Measurements from ENCODE around the gene MED26. TPM values are rescaled to one million over a fixed set of nuclear protein-coding genes. Genes with fewer than 3 reads are reported as not detected.

MED26 gene
- total RNA-seq, 2 experiments from 2014 or later: 15.3 to 16.6 TPM

- CTCF ChIA-PET: interaction anchor here (0.6 to 1.5 kb wide), 3 partner anchors 37 to 125 kb away, joined by 3 read pairs; partner anchors contain the start of gene SMIM7
- POLR2A ChIA-PET: interaction anchor here (0.6 kb wide), 1 partner anchor 182 kb away, joined by 5 read pairs; no protein-coding TSS in a partner anchor
Observed at GRCh38 chr19:16535381-16535780, 92.6 kb downstream of the MED26 start.

- ChIA-PET CTCF (no interaction called here), POLR2A (interaction anchor here (0.6 kb wide), 1 partner anchor 113 kb away, joined by 3 read pairs; no protein-coding TSS in a partner anchor)
Observed at GRCh38 chr19:16532440-16533234, 95.4 kb downstream of the MED26 start.

- ChIA-PET CTCF (no interaction called here), POLR2A (no interaction called here)
Observed at GRCh38 chr19:16531380-16531669, 96.7 kb downstream of the MED26 start.

- POLR2A ChIA-PET: no interaction called here
- CTCF ChIA-PET: no interaction called here
Observed at GRCh38 chr19:16530540-16531379, 97.2 kb downstream of the MED26 start.

- ChIA-PET POLR2A (no interaction called here), CTCF (no interaction called here)
Observed at GRCh38 chr19:16529466-16530144, 98.4 kb downstream of the MED26 start.

GRCh38 chr19:16527971-16528521 lies 100.0 kb downstream of the MED26 start:
- ChIA-PET POLR2A (no interaction called here), CTCF (no interaction called here)

- POLR2A ChIA-PET: no interaction called here
Observed at GRCh38 chr19:16527334-16527935, 100.6 kb downstream of the MED26 start.

GRCh38 chr19:16525751-16526481 lies 102.1 kb downstream of the MED26 start:
- POLR2A ChIA-PET: no interaction called here
- CTCF ChIA-PET: no interaction called here

More at GRCh38 chr19:16527334-16527935, 100.6 kb downstream of the MED26 start:
- CTCF ChIA-PET: no interaction called here

- ChIA-PET CTCF (no interaction called here), POLR2A (interaction anchor here (0.7 kb wide), 1 partner anchor 490 kb away, joined by 3 read pairs; no protein-coding TSS in a partner anchor)
Observed at GRCh38 chr19:16524991-16525734, 102.8 kb downstream of the MED26 start.

Other genes starting within 250 kb of the MED26 start
- gene EPS15L1, start 156.2 kb downstream of the MED26 start, total RNA-seq: 10 to 100 TPM; 28.2 to 32.4 TPM
- under 1 TPM in 1 of 2 experiments, not detected in 1; 0.21 TPM for gene CALR3, start 132.0 kb downstream of the MED26 start, total RNA-seq
- gene C19orf44, start 131.8 kb downstream of the MED26 start, total RNA-seq: 1 to 10 TPM; 5.1 to 5.5 TPM
- gene CHERP, start 85.8 kb downstream of the MED26 start, total RNA-seq: 10 to 100 TPM; 73.5 to 75.5 TPM
- 10 to 100 TPM; 54.3 to 56.1 TPM for gene SLC35E1, start 55.8 kb downstream of the MED26 start, total RNA-seq
- gene SMIM7, start 31.9 kb upstream of the MED26 start, total RNA-seq: 10 to 100 TPM; 56.1 to 56.3 TPM
- under 1 TPM; 0.61 to 0.92 TPM for gene TMEM38A, start 32.9 kb upstream of the MED26 start, total RNA-seq
- not detected for gene NWD1, start 91.6 kb upstream of the MED26 start, total RNA-seq
- gene SIN3B, start 201.2 kb upstream of the MED26 start, total RNA-seq: 10 to 100 TPM; 29.9 to 31.3 TPM

Measured in activated CD8-positive, alpha-beta memory T cell treated with anti-CD3 and anti-CD28 coated beads for 36 hours (primary cell).